BE2C (cell line): Measurements from ENCODE around the gene BRIP1.

Experiments used
- DNase-seq: peaks from one replicate; pipeline ENCODE4 v3.0.0-alpha.2; 2020
- H3K27me3 ChIP-seq: fragments of 250-450 bp; sonication (Bioruptor Pico); 2 replicates; pipeline ENCODE4 v1.5.1; 2020; ENCODE audit warnings: mild to moderate bottlenecking
- H3K36me3 ChIP-seq: fragments of 250-450 bp; sonication (Bioruptor Pico); 2 replicates; pipeline ENCODE4 v1.5.1; 2020; ENCODE audit warnings: mild to moderate bottlenecking
- H3K4me1 ChIP-seq: fragments of 250-450 bp; sonication (Bioruptor Pico); 2 replicates; pipeline ENCODE4 v1.5.1; 2020
- H3K4me3 ChIP-seq: 2 replicates; pipeline ENCODE4 v1.5.1; 2011; ENCODE audit warnings: low read depth, low read length
- H3K9me3 ChIP-seq: fragments of 250-450 bp; sonication (Bioruptor Pico); 2 replicates; pipeline ENCODE4 v1.5.1; 2020
- CTCF ChIP-seq: IDR thresholded peaks from 2 replicates; pipeline ENCODE4 v1.5.1; 2012; ENCODE audit warnings: mild to moderate bottlenecking, low read depth, low read length

The BRIP1 gene

GRCh38 chr17:61856035-61856434 lies 7.3 kb downstream of the BRIP1 start:
- peaks cover 32% of the 10 kb centered on the region for H3K36me3 ChIP-seq
- TF ChIP-seq CTCF: no peak
- no peak for DNase-seq

DNA sequence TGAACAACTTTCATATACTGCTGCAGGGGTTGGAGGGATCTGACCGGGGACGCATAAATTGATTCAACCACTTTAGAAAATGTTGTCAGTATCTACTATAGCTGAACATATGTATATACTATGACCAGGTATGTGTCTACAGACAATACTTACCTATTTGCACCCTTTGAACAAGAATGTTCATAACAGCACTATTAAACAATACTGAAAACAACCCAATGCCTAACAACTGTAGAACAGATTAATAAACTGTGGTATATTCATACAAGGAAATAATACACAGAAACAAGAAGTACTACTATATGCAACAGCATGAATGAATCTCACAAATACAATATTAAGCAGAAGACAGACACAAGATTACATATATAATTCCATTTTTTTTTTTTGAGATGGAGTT lies 10.5 kb downstream of the BRIP1 start:
- H3K36me3 ChIP-seq: peaks cover 32% of the 10 kb centered on the region
- TF ChIP-seq CTCF: no peak
- no peak overlapping the region for H3K4me3 ChIP-seq
- H3K4me1 ChIP-seq: no peaks in the 10 kb centered on the region
- no peaks in the 10 kb centered on the region for H3K27me3 ChIP-seq
- H3K9me3 ChIP-seq: no peaks in the 10 kb centered on the region
- DNase-seq: no peak

More at GRCh38 chr17:61856035-61856434, 7.3 kb downstream of the BRIP1 start:
- Histone ChIP-seq H3K27me3 (no peaks in the 10 kb centered on the region), H3K9me3 (no peaks in the 10 kb centered on the region), H3K4me3 (no peak overlapping the region), H3K4me1 (no peaks in the 10 kb centered on the region)

DNA sequence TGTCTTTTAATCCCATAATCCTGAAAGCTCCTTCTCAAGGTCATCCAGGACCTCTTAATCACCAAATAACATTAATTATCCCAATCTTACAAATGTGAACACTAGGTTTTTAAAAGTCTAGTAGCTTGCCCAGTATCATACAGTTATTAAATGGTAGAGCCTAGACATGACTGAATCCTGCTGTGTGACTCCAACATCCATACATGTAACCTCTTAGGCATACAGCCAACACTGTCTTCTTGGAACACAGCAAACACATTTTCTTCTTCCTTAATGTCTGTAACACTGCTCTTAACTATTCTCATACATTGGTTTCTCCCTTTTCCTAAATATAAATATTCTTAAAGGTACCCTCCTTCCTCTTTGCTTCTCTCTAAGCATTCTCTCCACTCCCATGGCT lies 13.7 kb downstream of the BRIP1 start:
- Histone ChIP-seq H3K4me3 (no peak overlapping the region), H3K36me3 (peaks cover 26% of the 10 kb centered on the region), H3K9me3 (no peaks in the 10 kb centered on the region), H3K27me3 (no peaks in the 10 kb centered on the region), H3K4me1 (no peaks in the 10 kb centered on the region)
- DNase-seq: no peak
- TF ChIP-seq CTCF: no peak

DNA sequence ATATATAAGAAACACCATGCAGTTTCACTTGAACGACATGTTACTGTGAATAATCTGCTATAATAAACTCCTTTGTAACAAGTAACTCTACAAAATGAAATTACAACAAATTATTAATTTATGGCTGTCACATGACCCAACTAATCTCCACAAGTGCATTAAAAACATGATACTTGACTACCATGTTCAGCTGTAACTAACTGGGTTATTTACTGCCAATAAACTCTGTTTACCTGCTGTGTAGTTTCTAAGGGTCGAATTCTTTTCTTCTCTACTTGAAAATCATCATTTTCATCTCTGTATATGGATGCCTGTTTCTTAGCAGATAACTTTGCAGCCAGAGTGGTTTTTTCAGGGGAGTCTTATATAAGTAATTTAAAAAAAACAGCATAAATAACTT lies 14.4 kb downstream of the BRIP1 start:
- Histone ChIP-seq H3K4me3 (no peak overlapping the region), H3K4me1 (no peaks in the 10 kb centered on the region), H3K36me3 (peaks cover 24% of the 10 kb centered on the region), H3K27me3 (no peaks in the 10 kb centered on the region), H3K9me3 (no peaks in the 10 kb centered on the region)
- no peak for DNase-seq
- TF ChIP-seq CTCF: no peak

DNA sequence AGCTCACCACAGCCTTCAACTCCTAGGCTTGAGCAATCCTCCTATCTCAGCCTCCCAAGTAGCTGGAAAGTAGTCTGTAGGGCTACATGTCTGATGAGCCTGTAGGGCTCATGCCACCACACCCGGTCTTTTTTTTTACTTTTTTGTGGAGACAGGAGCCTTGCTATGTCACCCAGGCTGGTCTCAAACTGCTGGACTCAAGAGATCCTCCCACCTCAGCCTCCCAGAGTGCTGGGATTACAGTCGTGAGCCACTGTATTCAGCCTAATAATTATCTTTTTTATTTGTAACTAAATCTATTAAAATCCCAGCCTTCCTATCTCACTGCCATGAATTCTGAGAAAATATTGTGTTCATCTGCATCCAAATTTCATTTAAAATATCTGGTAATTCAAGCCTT lies 15.1 kb downstream of the BRIP1 start:
- DNase-seq: no peak
- TF ChIP-seq CTCF: no peak
- no peaks in the 10 kb centered on the region for H3K27me3 ChIP-seq
- H3K9me3 ChIP-seq: no peaks in the 10 kb centered on the region
- H3K4me1 ChIP-seq: no peaks in the 10 kb centered on the region
- peaks cover 22% of the 10 kb centered on the region for H3K36me3 ChIP-seq
- no peak overlapping the region for H3K4me3 ChIP-seq

GRCh38 chr17:61847659-61848058 lies 15.7 kb downstream of the BRIP1 start:
- H3K36me3 ChIP-seq: peaks cover 26% of the 10 kb centered on the region
- H3K4me3 ChIP-seq: no peak overlapping the region
- no peak for DNase-seq
- no peaks in the 10 kb centered on the region for H3K27me3 ChIP-seq
- TF ChIP-seq CTCF: no peak
- H3K4me1 ChIP-seq: no peaks in the 10 kb centered on the region
- H3K9me3 ChIP-seq: no peaks in the 10 kb centered on the region
